Fibroblast of skin of left quadriceps (primary cell): ENCODE data around the gene HELZ2.

Experiments
- DNase-seq, 2 experiments: peaks; one replicate each; pipeline ENCODE4 v3.0.0-alpha.2; 2013; ENCODE audit warnings: low read depth in 2 of 2

The HELZ2 gene

DNA sequence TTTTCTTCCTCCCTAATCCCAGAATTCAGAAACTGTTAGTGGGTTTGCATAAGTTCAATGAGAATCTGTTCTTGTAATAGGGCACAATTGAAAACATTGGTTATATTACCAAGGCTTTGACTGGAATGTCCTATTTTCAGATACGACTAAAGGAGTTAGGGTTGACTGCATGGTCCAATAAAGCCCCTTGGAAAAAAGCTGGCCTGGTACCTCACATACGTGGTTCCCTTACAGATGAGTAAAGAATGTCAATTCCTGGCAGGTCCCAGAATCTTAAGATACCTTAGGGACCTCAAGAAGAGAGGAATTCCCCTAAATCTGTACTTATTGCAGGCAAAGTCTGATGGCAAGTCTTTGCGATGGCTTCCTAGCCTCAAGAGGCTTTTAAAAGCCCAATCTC is 48.9 kb downstream of the HELZ2 start:
- no peak for DNase-seq
